Bronchial epithelial cell (primary cell): ENCODE data around the gene MCM7. TPM values are rescaled to one million over a fixed set of nuclear protein-coding genes. Genes with fewer than 3 reads are reported as not detected.

Experiments
- DNase-seq: peaks from one replicate; pipeline ENCODE4 v3.0.0-alpha.2; 2010; ENCODE audit warnings: low read depth
- FAIRE-seq: peaks from 2 replicates; lab custom pipeline; 2011; peaks lifted over from hg19 to GRCh38; lab: Jason Lieb, UNC
- H3K27me3 ChIP-seq: 2 replicates; pipeline ENCODE4 v1.5.1; 2011; ENCODE audit warnings: low read length; ENCODE audit not compliant: control insufficient read depth, insufficient read depth
- H3K36me3 ChIP-seq: 2 replicates; pipeline ENCODE4 v1.5.1; 2011; ENCODE audit warnings: low read length; ENCODE audit not compliant: control insufficient read depth, insufficient read depth
- H3K4me3 ChIP-seq: 2 replicates; pipeline ENCODE4 v1.5.1; 2011; ENCODE audit warnings: mild to moderate bottlenecking, low read depth, low read length, control low read depth
- total RNA-seq: library from RNA; depleted of rRNA; stranded (reverse); fragments of >200 nt; gene quantifications from 2 replicates; pipeline ENCODE4 v1.2.1, GENCODE V29; 2014
- TF ChIP-seq, protein P1 (sequence below): IDR thresholded peaks from 2 replicates; pipeline ENCODE4 v1.5.1; 2011; ENCODE audit warnings: mild to moderate bottlenecking, moderate library complexity, low read length, control low read depth, inconsistent platforms; ENCODE audit not compliant: insufficient read depth, severe bottlenecking

MCM7 gene
- total RNA-seq, 1 donor from 2014 or later: 46.1 TPM

DNA sequence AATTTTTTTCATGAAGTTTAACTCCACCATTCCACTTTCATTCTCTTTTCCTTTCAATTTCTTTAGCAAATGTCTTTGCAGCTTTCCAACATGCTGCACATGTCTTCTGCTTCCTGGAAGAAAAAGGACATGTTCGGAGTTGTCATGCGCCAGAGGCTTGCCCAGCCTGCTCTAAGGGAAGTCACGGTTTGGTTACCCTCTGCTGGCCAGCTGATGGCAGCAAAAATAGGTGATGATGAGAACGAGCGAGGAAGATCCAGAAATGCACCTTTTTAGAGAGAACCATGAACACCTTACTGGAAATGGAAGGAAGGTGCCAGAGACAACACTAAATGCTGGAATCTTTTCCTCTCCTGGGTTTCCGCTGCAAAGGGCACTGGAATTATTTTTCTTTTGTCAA, 56.5 kb downstream of the MCM7 start:
- Histone ChIP-seq H3K36me3 (no peaks in the 10 kb centered on the region), H3K27me3 (no peaks in the 10 kb centered on the region), H3K4me3 (no peak overlapping the region)
- no peak for FAIRE-seq
- TF ChIP-seq, protein P1, sequence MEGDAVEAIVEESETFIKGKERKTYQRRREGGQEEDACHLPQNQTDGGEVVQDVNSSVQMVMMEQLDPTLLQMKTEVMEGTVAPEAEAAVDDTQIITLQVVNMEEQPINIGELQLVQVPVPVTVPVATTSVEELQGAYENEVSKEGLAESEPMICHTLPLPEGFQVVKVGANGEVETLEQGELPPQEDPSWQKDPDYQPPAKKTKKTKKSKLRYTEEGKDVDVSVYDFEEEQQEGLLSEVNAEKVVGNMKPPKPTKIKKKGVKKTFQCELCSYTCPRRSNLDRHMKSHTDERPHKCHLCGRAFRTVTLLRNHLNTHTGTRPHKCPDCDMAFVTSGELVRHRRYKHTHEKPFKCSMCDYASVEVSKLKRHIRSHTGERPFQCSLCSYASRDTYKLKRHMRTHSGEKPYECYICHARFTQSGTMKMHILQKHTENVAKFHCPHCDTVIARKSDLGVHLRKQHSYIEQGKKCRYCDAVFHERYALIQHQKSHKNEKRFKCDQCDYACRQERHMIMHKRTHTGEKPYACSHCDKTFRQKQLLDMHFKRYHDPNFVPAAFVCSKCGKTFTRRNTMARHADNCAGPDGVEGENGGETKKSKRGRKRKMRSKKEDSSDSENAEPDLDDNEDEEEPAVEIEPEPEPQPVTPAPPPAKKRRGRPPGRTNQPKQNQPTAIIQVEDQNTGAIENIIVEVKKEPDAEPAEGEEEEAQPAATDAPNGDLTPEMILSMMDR: peak; percentile 32
- peak; percentile 50 for DNase-seq

Other genes with a start within 250 kb of the MCM7 start
- gene OR2AE1, start 224.4 kb downstream of the MCM7 start, total RNA-seq: not detected in 2 replicates
- gene TRIM4, start 181.9 kb downstream of the MCM7 start, total RNA-seq: 17.1 and 20.7 TPM in 2 replicates
- not detected in 2 replicates for gene GJC3, start 171.8 kb downstream of the MCM7 start, total RNA-seq
- 1.2 and 1.6 TPM in 2 replicates for gene AZGP1, start 125.4 kb downstream of the MCM7 start, total RNA-seq
- 25.0 and 33.2 TPM in 2 replicates for gene ZKSCAN1, start 85.8 kb downstream of the MCM7 start, total RNA-seq
- 9.6 and 11.6 TPM in 2 replicates for gene ZSCAN21, start 51.6 kb downstream of the MCM7 start, total RNA-seq
- 13.6 and 21.1 TPM in 2 replicates for gene ZNF3, start 19.7 kb downstream of the MCM7 start, total RNA-seq
- 60.0 and 77.6 TPM in 2 replicates for gene COPS6, start 12.4 kb downstream of the MCM7 start, total RNA-seq
- gene AP4M1, start 246 bp upstream of the MCM7 start, total RNA-seq: 13.3 and 22.6 TPM in 2 replicates
- 16.9 and 22.9 TPM in 2 replicates for gene TAF6, start 18.0 kb upstream of the MCM7 start, total RNA-seq
- gene CNPY4, start 18.2 kb upstream of the MCM7 start, total RNA-seq: 2.4 and 2.9 TPM in 2 replicates
- 1.2 and 1.6 TPM in 2 replicates for gene MBLAC1, start 25.6 kb upstream of the MCM7 start, total RNA-seq
- gene LAMTOR4, start 47.5 kb upstream of the MCM7 start, total RNA-seq: 82.7 and 108 TPM in 2 replicates
- gene TRAPPC14, start 57.3 kb upstream of the MCM7 start, total RNA-seq: 3.4 and 5.5 TPM in 2 replicates
- under 0.01 and 0.51 TPM in 2 replicates for gene GAL3ST4, start 67.2 kb upstream of the MCM7 start, total RNA-seq
- gene GPC2, start 76.0 kb upstream of the MCM7 start, total RNA-seq: 1.0 and 1.3 TPM in 2 replicates
- under 0.01 and 0.13 TPM in 2 replicates for gene STAG3, start 76.5 kb upstream of the MCM7 start, total RNA-seq
- not detected in 2 replicates for gene PVRIG, start 118.6 kb upstream of the MCM7 start, total RNA-seq
- gene SPDYE3, start 206.3 kb upstream of the MCM7 start, total RNA-seq: not detected in 2 replicates